ENCODE results near the gene SPINK4.

DNA sequence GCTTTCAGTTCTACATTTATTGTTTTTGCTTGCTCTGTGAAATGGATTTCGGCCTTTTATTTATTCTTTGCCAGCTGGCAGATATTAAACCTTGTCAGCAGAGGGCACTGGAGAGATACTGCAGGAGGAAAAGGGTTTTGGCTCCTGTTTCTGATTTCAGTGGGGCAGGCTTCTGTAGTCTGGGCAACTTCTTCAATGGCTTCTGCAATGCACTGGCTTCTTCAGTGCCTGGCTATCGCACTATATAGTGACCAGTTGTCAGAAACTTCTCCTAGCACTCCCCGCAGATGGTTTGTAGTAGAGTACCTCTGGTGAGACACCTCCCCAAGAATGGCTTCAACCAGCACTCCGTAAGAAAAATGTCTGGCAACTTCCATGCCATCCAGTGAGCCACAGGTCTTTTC lies 47.1 kb downstream of the SPINK4 start:
- peak; percentile 85 to 86 for TF ChIP-seq CTCF (conservative IDR thresholded peaks at IDR 0.05 in 1 of 2, IDR thresholded peaks at IDR 0.05 in 1 of 2; ENCODE audit: extremely low read depth in 1 of 2, insufficient read depth in 1 of 2, low read depth in 1 of 2, low read length in 2 of 2)
- no peak for TF ChIP-seq EZH2 (IDR thresholded peaks at IDR 0.05; ENCODE audit: borderline replicate concordance, low read length)
